GM21528 (cell line): Measurements from ENCODE around the gene CFAP161.

Experiments used
- ATAC-seq: cut with Tn5 transposase; IDR thresholded peaks from one replicate; pipeline ENCODE4 v1.9.1; 2021; ENCODE audit warnings: mild to moderate bottlenecking, moderate library complexity; ENCODE audit not compliant: unreplicated experiment, low FRiP score

Gene CFAP161

DNA sequence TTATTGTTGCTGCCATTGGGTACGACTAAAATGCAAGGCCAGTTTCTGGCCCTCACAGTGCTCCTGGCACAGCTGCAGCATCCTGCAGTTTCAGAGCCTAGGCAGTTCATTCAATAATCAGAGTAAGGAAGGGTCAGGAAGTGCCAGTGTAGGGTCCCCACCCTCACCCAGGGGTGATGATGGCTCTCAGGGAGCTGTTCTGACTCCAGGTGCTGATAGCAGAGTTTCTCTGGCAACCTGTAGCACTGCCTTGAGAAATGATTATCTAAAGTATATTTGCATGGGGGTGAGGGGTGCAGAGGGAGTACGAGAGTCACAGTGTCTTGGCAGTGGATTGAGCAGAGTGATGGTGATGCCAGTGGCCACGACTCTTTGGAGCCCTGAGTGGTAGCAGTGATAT lies 47.1 kb downstream of the CFAP161 start:
- no peak for ATAC-seq

DNA sequence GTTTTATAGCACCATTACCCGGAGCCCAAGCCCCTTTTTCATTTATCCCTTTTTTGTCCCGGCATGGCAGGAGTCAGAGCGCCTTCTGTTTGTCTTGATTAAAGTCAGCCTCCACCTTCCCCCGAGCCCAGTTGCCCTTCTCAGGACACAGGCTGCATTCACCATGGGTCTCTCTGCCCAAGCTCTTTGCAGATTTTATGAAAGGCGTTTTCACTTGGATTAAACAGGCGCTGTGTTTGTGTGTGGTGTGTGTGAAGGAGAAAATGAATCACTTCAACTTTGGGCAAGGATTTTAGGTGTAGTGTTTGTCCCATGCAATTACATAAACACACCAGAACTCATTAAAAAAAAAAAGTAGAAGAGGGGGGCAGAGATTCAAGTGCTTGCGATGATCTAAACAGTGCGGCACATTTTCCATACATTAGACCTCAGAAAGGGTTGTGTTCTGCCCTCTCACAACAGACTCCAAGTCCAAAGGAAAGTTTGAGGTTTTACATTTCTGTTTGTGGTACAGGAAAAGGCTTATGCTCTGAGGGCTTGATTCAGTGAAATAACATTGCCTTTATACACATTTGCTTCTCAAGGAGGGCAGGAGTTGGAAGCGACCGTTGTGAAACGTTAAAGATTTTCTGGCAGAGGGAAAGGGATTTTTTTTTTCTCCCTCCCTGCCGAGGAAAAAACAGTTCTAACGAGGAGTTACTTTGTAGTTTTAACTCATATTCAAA lies 48.1 kb downstream of the CFAP161 start:
- ATAC-seq = no peak

DNA sequence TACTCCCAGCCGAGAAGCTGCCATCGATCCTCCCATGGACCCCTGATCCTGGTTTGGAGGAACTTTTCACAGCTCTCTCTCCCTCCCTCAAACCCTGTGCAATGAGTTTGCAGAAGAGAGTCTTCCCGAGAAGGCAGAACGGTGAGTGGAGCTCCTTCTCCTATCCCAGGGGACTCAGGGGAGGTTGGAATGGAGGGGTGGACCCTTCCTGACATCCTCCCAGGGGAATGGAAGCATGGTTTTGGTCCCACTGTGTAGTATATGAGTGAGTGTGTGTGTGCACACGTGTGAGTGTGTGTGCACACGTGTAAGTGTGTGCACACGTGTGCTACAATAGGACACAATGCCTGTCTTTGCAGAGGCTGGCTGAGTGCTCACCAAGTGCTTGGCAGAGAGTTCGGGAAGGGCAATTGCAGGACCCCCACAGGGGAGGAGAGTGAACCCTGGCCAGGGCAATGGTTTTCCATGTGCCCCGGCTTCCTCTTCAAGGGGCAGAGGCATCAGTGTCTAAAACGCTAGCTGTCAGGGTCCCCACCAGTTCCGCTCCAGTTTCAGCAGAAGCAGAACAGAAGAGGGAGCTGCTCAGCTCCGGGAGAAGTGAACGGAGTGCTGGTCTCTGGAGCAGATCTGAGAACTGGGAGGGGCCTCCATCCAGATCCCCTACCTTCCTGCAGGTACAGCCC lies 48.8 kb downstream of the CFAP161 start:
- no peak for ATAC-seq

DNA sequence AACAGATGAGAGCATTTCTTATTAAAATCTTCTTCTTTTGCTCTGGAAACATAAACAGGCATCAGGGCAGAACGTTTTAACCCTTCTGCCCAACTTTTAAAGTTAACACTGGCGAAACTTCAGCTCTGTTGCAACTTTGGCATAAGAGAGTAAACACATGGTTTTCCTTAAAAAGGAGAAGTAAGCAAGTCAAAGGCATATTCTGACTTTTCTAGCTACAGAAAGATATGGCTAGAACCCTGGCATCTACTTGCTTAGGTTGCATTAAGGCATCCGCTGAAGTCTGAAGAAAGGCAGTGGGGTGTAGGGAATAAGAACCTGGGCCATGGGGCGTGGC lies 49.3 kb downstream of the CFAP161 start:
- ATAC-seq = no peak

DNA sequence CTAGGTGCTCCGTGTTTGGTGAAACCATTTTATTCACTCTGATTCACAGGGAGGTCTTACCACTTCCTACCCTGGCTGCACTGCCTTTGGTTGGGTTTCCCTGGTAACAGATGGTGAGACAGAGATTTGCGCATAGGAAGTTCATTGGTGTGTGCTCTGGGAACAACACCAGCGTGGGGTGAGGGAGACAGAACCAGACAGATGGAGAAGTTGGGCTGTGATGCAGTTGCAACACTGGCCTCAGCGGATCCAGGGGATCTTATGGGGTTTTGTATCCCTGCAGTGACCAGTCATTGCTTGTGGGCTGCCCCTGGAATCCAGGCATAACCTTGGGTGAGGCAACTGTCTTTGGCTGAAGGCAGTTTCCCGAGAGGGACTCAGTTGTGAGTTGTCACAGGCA lies 50.1 kb downstream of the CFAP161 start:
- ATAC-seq = no peak

DNA sequence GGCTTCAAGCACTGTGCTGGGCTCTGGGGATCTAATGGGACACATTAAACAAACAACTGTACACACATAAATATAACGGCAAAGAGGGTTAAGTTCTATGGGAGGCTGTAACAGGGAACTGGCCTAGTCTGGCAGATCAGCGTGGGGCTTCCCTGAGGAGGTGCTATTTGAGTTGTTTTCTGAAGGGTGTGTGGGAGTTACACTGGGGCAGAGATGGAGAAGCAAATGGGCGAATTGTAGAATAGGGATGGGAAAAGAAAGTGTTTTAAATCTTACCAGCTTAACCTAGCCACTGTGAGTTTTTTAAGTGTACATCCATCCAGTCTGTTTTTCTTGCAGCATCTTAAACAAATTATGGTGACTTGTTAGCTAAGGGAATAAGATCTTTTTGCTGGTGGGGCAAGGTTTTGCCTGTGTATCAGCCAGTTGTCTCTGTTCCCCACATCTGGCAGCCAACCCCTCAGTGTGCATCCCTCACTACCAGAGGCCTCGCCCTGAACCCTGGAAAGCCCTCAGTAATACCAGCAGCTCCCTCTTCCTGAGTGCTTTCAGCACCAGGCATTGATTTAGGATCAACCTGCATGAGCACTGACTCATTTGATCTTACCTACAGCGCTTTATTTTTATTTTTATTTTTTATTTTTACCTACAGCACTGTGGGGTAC lies 51.7 kb downstream of the CFAP161 start:
- no peak for ATAC-seq

DNA sequence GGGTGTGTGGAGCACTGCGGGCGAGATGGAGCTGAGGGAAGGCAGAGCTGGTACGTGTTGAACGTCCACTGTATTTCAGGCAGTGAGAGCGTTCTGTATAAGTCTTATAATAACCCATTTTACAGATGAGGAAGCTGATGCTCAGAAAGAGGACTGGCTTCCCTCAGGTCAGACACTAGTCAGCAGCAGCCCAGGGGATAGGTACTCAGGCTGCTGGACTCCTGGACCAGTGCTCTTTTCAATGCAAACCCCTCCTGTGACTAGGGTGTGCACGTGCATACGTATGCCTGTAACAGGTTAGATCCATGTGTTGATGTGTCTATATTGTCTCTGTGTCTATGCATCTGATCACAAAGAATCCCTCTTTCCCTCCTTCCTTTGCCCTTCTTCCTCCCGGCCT lies 54.3 kb downstream of the CFAP161 start:
- ATAC-seq = no peak

DNA sequence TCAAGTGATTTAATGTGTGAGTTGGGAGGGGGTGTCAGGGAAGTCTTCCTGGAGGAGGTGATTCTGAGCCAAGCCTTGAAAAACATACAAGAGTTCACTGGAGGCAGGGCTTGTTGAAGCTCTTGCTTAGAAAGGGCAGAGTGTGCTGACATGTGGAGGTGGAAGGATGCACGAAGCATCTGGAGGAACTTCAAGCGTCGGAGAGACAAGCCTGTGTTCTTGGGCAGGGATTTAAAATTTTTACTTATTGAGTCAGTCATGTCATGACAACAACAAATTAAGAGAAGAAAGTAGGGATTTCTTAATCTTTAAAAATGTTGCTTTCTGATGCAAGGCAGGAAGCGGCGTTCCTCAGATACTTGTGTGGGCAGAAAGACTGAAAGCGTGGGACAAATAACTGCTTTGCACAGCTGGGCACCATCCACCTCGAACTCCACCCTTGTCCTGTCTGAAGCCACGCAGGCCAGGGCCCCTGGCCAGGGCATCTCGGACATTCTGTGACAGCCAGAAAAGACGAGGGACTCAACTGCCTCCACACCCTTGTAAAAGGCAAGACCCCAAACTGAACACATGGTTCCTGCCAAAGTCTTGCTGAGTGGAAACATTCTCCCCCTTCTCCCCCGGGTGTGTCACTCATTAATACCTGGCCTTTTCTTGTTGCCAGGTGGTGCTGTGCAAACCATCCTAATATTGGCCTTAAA lies 55.7 kb downstream of the CFAP161 start:
- ATAC-seq = no peak

DNA sequence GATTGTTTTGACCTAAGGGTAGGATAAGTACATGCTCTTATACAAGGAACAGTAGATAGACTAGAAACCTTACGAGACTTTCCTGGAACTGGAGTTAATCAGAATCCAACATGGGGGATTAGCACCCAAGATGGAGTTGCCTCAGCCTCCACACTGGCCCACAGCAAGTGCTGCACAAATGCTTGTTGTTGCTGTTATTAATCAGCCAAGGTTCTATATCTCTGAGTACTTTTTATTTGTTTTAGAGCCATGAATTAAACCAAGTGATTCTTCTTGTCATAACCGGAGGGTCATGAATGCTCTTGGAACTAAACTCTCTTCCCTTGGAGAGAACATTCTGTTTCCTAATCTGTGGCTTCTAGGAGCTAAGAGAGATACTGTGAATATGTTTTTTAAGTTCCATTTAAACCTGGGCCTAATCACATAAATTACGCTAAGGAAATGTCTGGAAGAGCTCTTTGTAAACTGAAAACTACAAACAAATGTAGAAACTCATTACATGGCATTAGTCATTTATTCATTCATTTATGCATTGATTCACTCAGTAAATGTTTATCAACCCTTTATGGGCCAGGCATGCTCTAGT lies 56.9 kb downstream of the CFAP161 start:
- ATAC-seq = no peak

DNA sequence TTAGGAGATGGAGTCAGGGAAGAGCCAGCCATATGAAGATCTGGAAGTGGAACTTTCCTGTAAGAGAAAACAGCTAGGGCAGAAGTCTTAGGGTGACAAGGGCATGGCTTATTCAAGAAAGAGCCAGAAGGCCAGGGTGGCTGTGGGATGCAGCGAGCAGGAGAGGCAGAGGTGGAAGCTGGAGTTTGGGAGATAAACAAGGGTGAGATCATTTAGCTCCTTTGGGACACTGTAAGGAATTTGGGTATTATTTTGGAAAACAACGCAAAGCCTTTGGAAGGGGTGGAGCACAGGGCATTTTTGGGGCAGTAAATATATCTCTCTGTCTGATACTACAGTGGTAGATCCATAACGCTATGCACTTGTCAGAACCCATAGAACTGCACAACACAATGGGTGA lies 57.6 kb downstream of the CFAP161 start:
- ATAC-seq = no peak

DNA sequence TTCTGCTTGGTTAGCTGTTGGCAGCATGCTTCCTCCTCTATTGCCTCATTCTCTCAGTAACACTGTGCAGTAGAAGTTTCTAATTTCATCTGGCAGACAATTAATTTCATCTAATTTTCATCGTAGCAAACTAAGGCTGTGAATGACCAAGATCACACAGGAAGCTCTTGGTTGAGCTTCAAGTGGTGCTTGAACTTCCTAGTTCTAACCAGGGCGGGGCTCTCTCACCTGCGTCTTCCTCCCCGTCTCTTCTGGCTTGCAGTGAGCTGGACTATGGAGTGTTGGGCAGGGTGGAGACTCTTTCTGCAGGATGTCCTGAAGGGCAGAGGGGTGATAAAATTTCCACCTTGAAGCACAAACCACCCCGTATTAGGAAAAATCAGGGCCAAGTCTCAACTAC lies 60.7 kb downstream of the CFAP161 start:
- ATAC-seq = no peak

DNA sequence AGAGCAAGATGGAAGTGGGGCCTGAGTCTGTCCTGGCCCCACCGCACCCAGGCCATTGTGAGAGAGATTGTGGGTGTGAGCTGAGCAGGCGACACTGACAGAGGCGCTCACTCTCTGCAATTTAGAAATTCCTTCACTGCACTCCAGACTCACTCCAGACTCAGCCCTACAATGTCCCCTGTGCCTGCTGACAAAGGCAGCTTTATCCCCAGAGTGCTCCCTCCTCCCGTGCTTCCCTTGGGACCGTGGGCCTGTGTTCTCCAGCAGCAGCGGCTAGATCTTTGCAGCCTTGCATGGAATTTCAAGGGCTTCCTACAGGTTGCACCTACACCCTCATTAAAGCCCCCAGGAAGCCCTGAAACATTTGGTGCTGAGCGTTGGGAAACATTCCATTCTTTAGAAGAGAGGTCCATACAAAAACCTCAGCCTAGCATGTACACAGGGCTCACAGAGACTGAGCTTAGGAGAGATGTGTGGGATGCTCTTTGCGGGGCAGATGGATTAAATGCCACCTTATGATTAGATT lies 61.3 kb downstream of the CFAP161 start:
- ATAC-seq = no peak

DNA sequence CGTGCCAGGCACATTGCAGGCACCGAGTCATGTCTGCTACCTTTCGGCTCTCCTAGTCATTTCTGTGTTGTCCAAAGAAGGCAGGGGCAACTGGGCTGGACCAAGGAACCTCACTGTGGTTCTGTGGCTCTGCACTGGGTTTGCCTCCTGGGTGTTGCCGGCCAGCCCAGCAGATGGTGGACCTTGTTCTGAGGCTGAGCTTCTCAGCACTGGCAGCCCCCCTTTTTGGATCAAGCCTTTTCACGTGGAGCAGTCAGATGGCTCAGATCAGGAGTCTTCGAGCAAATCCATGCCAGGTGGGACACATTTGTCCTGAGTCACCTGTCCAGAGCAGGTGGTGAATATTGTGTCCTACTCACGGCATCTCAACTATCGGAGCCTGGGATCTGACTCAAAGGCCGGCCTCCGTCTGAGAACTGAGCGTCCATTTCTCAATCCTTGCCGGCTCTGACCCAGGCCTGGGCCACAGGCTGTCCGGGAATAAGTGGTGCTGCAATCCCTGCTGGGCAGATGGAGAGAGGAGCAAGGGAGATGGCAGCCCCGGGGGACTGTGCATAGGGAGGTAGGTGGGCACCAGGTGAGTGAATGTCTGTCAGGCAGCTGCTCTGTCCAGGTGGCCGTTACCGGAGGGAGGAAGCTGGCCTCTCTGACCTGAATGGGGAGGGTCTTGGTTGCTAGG lies 62.6 kb downstream of the CFAP161 start, which contains the start of gene IL16:
Gene IL16, plus strand, starts transcription at position 304 of the 679 bp plus-strand sequence. CDS start 28,521 bp downstream, outside the sequence.
- no peak for ATAC-seq

DNA sequence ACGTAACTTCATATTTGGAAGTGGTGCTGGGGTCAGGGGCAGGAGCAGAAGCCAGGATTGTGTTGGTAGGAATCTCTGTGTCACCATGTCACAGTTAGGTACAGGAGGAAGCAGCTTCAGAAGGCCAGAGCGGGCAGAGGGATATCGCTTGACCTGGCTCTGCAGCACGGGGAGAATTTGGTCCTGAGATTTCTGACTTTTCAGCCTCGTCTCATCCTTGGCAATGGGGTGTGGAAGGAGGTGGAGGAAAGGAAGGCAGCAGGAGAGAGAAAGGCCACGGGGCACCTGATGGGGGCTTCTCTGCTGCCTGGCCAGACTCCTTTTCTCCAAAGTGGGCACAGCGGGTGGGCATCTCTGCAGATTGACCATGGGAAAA lies 63.2 kb downstream of the CFAP161 start:
- ATAC-seq = no peak

DNA sequence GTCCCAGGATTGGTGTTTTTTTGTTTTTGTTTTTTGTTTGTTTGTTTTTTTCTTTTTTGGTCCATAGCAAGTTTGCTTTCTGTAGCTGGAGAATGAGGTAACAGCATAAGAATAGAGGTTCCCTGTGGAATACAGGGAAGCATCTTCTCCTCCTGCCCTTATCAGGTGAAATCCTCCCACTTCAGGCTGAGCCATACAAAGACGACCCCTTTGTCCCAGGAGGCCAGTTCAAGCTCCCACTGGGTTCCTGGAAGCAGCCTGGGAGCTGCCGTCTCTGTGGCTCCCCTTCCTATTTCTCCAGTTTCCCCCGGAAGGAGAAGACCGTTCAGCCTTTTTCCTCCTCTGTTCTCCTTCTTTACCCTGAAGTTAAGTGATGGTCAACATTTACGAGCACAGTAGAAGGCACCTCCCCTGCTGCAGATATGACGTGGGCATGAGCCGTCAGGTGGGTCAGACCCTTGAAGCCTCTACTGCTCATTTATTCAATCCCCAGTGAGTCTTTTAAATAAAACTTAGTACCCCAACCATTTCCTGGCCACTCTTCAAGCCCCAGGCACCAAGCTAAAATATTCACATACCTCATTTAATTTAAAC lies 63.7 kb downstream of the CFAP161 start:
- no peak for ATAC-seq
